Kidney (tissue), 14 donors: ENCODE results near the gene MYRIP. TPM values are rescaled to one million over a fixed set of nuclear protein-coding genes. Genes with fewer than 3 reads are reported as not detected.
"Not testable (repeated sequence)": the region's sequence is repeated elsewhere in the genome, so short reads cannot be mapped to it uniquely, and the experiment has no call there.

Experiments
- DNase-seq, 5 donors: peaks; one replicate each; pipeline ENCODE4 v3.0.0-alpha.2; 2013 to 2020
- FAIRE-seq: peaks from 2 replicates; lab custom pipeline; 2012; peaks lifted over from hg19 to GRCh38; lab: Jason Lieb, UNC
- H3K27ac ChIP-seq, 2 donors: one replicate each; pipeline ENCODE4 v1.7.0; 2013; ENCODE audit warnings: low read depth in 2 of 2, low read length in 2 of 2, inconsistent platforms in 1 of 2
- H3K27me3 ChIP-seq: one replicate; pipeline ENCODE4 v1.7.1; 2013; ENCODE audit warnings: low read length, inconsistent platforms; ENCODE audit not compliant: control insufficient read depth, insufficient read depth
- H3K36me3 ChIP-seq, 3 donors: one replicate each; pipeline versions ENCODE4 v1.7.0 to v1.7.1; 2013; ENCODE audit warnings: low read length in 3 of 3, control low read depth in 1 of 3, inconsistent platforms in 1 of 3; ENCODE audit not compliant: insufficient read depth in 3 of 3, control insufficient read depth in 2 of 3
- H3K4me1 ChIP-seq, 3 donors: one replicate each; pipeline versions ENCODE4 v1.7.0 to v1.7.1; 2013; ENCODE audit warnings: low read length in 3 of 3, inconsistent platforms in 1 of 3, low read depth in 1 of 3; ENCODE audit not compliant: control insufficient read depth in 2 of 3, insufficient read depth in 2 of 3
- H3K4me3 ChIP-seq, 3 donors: one replicate each; pipeline versions ENCODE4 v1.7.0 to v1.8.1; 2013; ENCODE audit warnings: low read length in 3 of 3, control low read depth in 1 of 3, inconsistent platforms in 1 of 3
- H3K9ac ChIP-seq, 3 donors: one replicate each; pipeline versions ENCODE4 v1.7.0 to v1.7.1; 2013; ENCODE audit warnings: low read length in 3 of 3, control low read depth in 1 of 3, inconsistent platforms in 1 of 3
- H3K9me3 ChIP-seq, 3 donors: one replicate each; pipeline versions ENCODE4 v1.7.0 to v1.7.1; 2013; ENCODE audit warnings: low read length in 3 of 3, control low read depth in 1 of 3, inconsistent platforms in 1 of 3; ENCODE audit not compliant: control insufficient read depth in 2 of 3, insufficient read depth in 1 of 3
- intact Hi-C: fragments of 100-400 bp; cut with DNase I; formaldehyde crosslinking; loops from one replicate; pipeline ENCODE4 v1.11.1; 2022
- polyA plus RNA-seq: library from polyadenylated mRNA; stranded (reverse); fragments of 350-450 nt; fragmentation: Illumina TruSeq; extraction: RNeasy Lipid Tissue Mini Kit (QIAGEN cat#74804); gene quantifications from one replicate; pipeline ENCODE4 v1.2.3, GENCODE V29; 2014; ENCODE audit warnings: low read depth, low replicate concordance; ENCODE audit not compliant: insufficient read depth
- total RNA-seq: library from RNA; stranded (reverse); fragmentation: NEBNext Ultra II Directional; extraction: Animal tissue kit (Norgen Biotek cat#: 25700); gene quantifications from one replicate; pipeline ENCODE4 v1.2.1, GENCODE V29; 2021
- TF ChIP-seq, protein P1 (sequence below): IDR thresholded peaks from 3 replicates; pipeline ENCODE4 v1.5.1; 2012; ENCODE audit warnings: mild to moderate bottlenecking, moderate library complexity, borderline replicate concordance; ENCODE audit not compliant: insufficient read depth; ENCODE audit errors: extremely low read depth
- donor health status: control.
- donor health status: control.
- donor health status: control.
- donor health status: control.
- donor health status: control.
- donor health status: DM: yes; HTN: yes; CAD: no.
- donor health status: Normal renal cell carcinoma (clear cell type).

MYRIP gene
- total and polyA plus RNA-seq, 2 donors from 2014 or later = 0.92 to 6.6 TPM

DNA sequence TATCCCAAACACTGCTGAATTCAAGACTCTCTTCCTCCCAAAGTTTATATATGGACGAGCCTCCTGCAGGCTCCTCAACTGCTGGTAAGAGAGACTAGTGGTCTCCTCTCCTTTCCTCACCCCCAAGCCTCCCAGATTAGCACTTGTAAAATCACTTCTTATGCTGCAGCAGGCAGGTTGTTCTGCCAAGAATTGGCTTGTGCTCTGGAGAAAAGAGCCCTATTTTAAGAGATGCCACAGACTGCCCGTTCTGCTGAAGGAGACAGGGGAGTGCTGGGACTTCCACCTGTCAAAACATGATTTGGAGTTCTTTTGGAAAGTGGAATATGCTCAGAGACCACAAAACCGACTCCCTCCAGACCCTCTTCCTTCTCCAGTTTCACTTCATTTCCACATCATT lies 269.2 kb downstream of the MYRIP start:
- intact Hi-C loops = no loop called here
- no peaks in the 10 kb centered on the region for H3K36me3 ChIP-seq
- no peak overlapping the region for H3K27ac ChIP-seq
- H3K4me3 ChIP-seq = no peak overlapping the region
- no peaks in the 10 kb centered on the region for H3K4me1 ChIP-seq
- no peaks in the 10 kb centered on the region for H3K9me3 ChIP-seq
- TF ChIP-seq, protein P1, sequence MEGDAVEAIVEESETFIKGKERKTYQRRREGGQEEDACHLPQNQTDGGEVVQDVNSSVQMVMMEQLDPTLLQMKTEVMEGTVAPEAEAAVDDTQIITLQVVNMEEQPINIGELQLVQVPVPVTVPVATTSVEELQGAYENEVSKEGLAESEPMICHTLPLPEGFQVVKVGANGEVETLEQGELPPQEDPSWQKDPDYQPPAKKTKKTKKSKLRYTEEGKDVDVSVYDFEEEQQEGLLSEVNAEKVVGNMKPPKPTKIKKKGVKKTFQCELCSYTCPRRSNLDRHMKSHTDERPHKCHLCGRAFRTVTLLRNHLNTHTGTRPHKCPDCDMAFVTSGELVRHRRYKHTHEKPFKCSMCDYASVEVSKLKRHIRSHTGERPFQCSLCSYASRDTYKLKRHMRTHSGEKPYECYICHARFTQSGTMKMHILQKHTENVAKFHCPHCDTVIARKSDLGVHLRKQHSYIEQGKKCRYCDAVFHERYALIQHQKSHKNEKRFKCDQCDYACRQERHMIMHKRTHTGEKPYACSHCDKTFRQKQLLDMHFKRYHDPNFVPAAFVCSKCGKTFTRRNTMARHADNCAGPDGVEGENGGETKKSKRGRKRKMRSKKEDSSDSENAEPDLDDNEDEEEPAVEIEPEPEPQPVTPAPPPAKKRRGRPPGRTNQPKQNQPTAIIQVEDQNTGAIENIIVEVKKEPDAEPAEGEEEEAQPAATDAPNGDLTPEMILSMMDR = no peak
- no peak overlapping the region for H3K9ac ChIP-seq
- no peaks in the 10 kb centered on the region for H3K27me3 ChIP-seq
- DNase-seq (no peak), FAIRE-seq (no peak)

DNA sequence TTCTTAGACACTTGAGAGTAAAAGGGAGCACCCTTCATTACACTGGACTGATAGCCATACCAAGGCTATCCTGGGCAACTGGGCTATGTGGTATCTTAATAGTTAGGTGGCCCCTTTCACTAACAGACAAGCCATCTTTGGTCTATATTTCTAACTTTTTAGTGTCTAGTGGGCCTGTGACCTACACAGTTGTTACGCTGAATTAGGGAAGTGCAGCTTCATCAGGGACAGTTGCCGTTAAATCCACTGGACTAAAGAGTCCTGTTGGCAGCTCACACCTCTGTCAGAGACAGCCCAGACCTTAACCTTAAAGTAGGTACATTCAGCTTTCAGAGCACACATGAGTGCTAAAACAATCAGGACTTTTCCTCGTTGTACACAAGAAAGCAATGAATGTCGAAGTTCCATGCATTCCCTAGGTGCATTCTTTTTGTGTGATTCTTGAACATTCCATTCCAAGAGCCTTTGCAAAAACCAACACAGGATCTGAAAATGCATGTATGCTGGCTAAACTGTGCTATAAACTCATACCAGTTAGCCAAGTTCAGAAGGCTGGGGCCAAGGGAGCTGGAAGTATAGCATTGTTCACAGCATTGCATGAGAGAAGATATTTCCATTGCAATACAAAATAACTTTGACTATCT lies 269.9 kb downstream of the MYRIP start:
- Histone ChIP-seq H3K4me3 (no peak overlapping the region), H3K36me3 (no peaks in the 10 kb centered on the region), H3K9ac (no peak overlapping the region), H3K27me3 (no peaks in the 10 kb centered on the region), H3K27ac (no peak overlapping the region), H3K9me3 (no peaks in the 10 kb centered on the region), H3K4me1 (no peaks in the 10 kb centered on the region)
- intact Hi-C loops = no loop called here
- FAIRE-seq (no peak), DNase-seq (no peak)
- TF ChIP-seq, protein P1 = no peak

GRCh38 chr3:40079847-40080240 lies 270.4 kb downstream of the MYRIP start:
- FAIRE-seq (no peak), DNase-seq (no peak)
- no peaks in the 10 kb centered on the region for H3K27me3 ChIP-seq
- intact Hi-C loops = no loop called here
- no peaks in the 10 kb centered on the region for H3K36me3 ChIP-seq
- TF ChIP-seq, protein P1 = no peak
- H3K4me3 ChIP-seq = no peak overlapping the region
- no peaks in the 10 kb centered on the region for H3K4me1 ChIP-seq
- no peak overlapping the region for H3K27ac ChIP-seq
- no peaks in the 10 kb centered on the region for H3K9me3 ChIP-seq
- no peak overlapping the region for H3K9ac ChIP-seq

GRCh38 chr3:40083066-40083465 lies 273.7 kb downstream of the MYRIP start:
- TF ChIP-seq, protein P1 = no peak
- H3K9ac ChIP-seq = no peak overlapping the region
- no peaks in the 10 kb centered on the region for H3K9me3 ChIP-seq
- H3K4me1 ChIP-seq = no peaks in the 10 kb centered on the region
- no peak for DNase-seq
- no peak for FAIRE-seq
- H3K36me3 ChIP-seq = no peaks in the 10 kb centered on the region
- H3K27ac ChIP-seq = no peak overlapping the region
- intact Hi-C loops = no loop called here
- H3K4me3 ChIP-seq = no peak overlapping the region
- H3K27me3 ChIP-seq = no peaks in the 10 kb centered on the region

- FAIRE-seq, H3K36me3 ChIP-seq, H3K4me3 ChIP-seq, H3K27ac ChIP-seq, H3K27me3 ChIP-seq, H3K9me3 ChIP-seq, H3K9ac ChIP-seq, intact Hi-C loops, H3K4me1 ChIP-seq, DNase-seq: not testable (repeated sequence)
Observed at GRCh38 chr3:40084424-40084823, 275.0 kb downstream of the MYRIP start.
